PC-9 (cell line): ENCODE measurements around the gene EMP1. TPM values are rescaled to one million over a fixed set of nuclear protein-coding genes. Genes with fewer than 3 reads are reported as not detected.

Experiments used
- BruUV-seq: library from RNA; stranded (reverse); fragments of 400-500 nt; replicated peaks from 2 replicates; lab custom pipeline; 2021; lab: Mats Ljungman, UMichigan
- CTCF ChIA-PET: fragments of 300-600 bp; sonication (Branson Sonifier 250); formaldehyde crosslinking; loops from one replicate; lab custom pipeline; 2022; ENCODE audit warnings: antibody characterized with exemption; lab: Charles Lee
- POLR2A ChIA-PET: fragments of 300-600 bp; sonication (Branson Sonifier 250); formaldehyde crosslinking; loops from one replicate; lab custom pipeline; 2022; ENCODE audit warnings: antibody characterized with exemption; ENCODE audit not compliant: unreplicated experiment; lab: Charles Lee
- DNase-seq, 2 experiments: peaks; one replicate each; pipeline versions ENCODE4 v3.0.0 to v3.0.0-alpha.2; 2015 to 2022; ENCODE audit warnings: mixed read lengths in 1 of 2
- H2AFZ ChIP-seq: fragments of 200-600 bp; sonication (generic); 2 replicates; pipeline ENCODE4 v1.8.1; 2017; ENCODE audit warnings: antibody characterized with exemption
- H3F3A ChIP-seq: fragments of 200-600 bp; sonication (generic); 2 replicates; pipeline ENCODE4 v1.8.1; 2017; ENCODE audit warnings: antibody characterized with exemption, mild to moderate bottlenecking, low read depth; ENCODE audit not compliant: insufficient read depth
- H3K27ac ChIP-seq: fragments of 200-600 bp; sonication (generic); 2 replicates; pipeline ENCODE4 v1.6.1; 2016; ENCODE audit warnings: mixed run types
- H3K27me3 ChIP-seq: fragments of 200-600 bp; sonication (generic); 2 replicates; pipeline ENCODE4 v1.6.1; 2016; ENCODE audit warnings: low read depth, mixed run types; ENCODE audit not compliant: insufficient read depth
- H3K36me3 ChIP-seq: fragments of 200-600 bp; sonication (generic); 2 replicates; pipeline ENCODE4 v1.6.1; 2016; ENCODE audit warnings: low read depth, mixed run types
- H3K4me1 ChIP-seq: fragments of 200-600 bp; sonication (generic); replicated peaks from 2 replicates; pipeline ENCODE4 v1.6.1; 2016; ENCODE audit warnings: mixed run types; ENCODE audit not compliant: insufficient read depth
- H3K4me2 ChIP-seq: fragments of 200-600 bp; sonication (generic); 2 replicates; pipeline ENCODE4 v1.6.1; 2017; ENCODE audit warnings: mixed run types
- H3K4me3 ChIP-seq: fragments of 200-600 bp; sonication (generic); 2 replicates; pipeline ENCODE4 v1.6.1; 2016; ENCODE audit warnings: mixed run types
- H3K79me2 ChIP-seq: fragments of 200-600 bp; sonication (generic); 2 replicates; pipeline ENCODE4 v1.6.1; 2017; ENCODE audit warnings: low read depth, mixed run types
- H3K9me2 ChIP-seq: fragments of 200-600 bp; sonication (generic); 2 replicates; pipeline ENCODE4 v1.8.1; 2017; ENCODE audit warnings: mild to moderate bottlenecking; ENCODE audit not compliant: insufficient read depth
- H3K9me3 ChIP-seq: fragments of 200-600 bp; sonication (generic); 2 replicates; pipeline ENCODE4 v1.8.1; 2016; ENCODE audit warnings: low read depth; ENCODE audit not compliant: insufficient read depth
- H4K20me1 ChIP-seq: fragments of 200-600 bp; sonication (generic); 2 replicates; pipeline ENCODE4 v1.8.1; 2017; ENCODE audit not compliant: insufficient read depth
- CTCF ChIP-seq: fragments of 200-600 bp; sonication (generic); conservative IDR thresholded peaks from 2 replicates; pipeline ENCODE4 v1.6.1; 2017; ENCODE audit warnings: mixed run types, antibody characterized with exemption, mild to moderate bottlenecking, moderate library complexity
- EZH2 ChIP-seq: fragments of 200-600 bp; sonication (generic); IDR thresholded peaks from 2 replicates; pipeline ENCODE4 v1.8.0; 2017; ENCODE audit warnings: antibody characterized with exemption, low read depth
- intact Hi-C: fragments of 100-400 bp; cut with micrococcal nuclease; formaldehyde crosslinking; loops from one replicate; pipeline ENCODE4 v1.10.0; 2022; ENCODE audit not compliant: unreplicated experiment
- total RNA-seq: library from RNA; stranded (reverse); gene quantifications from 2 replicates; pipeline ENCODE4 v1.2.3, GENCODE V29; 2021

EMP1 gene
- total RNA-seq, 1 experiment from 2014 or later, result 909 TPM

DNA sequence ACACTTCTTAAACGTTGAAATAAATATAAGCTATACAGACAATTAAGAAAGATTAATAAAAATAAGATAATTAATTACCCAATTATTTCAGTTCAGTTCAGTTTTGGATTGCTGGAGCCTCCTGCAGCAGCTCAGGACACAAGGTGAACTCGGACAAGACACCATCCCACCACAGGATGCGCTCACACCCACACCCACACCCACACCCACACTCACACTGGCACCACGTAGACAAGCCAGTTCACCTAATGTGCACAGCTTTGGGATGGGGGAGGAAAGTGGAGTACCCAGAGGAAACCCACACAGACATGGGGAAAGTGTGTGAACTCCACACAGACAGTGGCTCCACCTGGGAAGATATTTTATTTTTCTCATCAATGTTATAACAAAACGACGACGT lies 32.1 kb downstream of the EMP1 start:
- ChIA-PET POLR2A (interaction anchor here (0.6 kb wide), 1 partner anchor 49 kb away, joined by 18 read pairs; no protein-coding TSS in a partner anchor), CTCF (interaction anchor here (0.6 kb wide), 1 partner anchor 1255 kb away, joined by 3 read pairs; no protein-coding TSS in a partner anchor)
- no peaks in the 10 kb centered on the region for H3K9me2 ChIP-seq
- no peak overlapping the region for H2AFZ ChIP-seq
- peaks cover 18% of the 10 kb centered on the region for H3K4me1 ChIP-seq
- TF ChIP-seq CTCF, result no peak
- no peak for TF ChIP-seq EZH2
- H3K36me3 ChIP-seq, result no peaks in the 10 kb centered on the region
- no peak overlapping the region for H3K4me3 ChIP-seq
- no peak overlapping the region for H3K4me2 ChIP-seq
- intact Hi-C loops, result no loop called here
- no peaks in the 10 kb centered on the region for H4K20me1 ChIP-seq
- DNase-seq, result no peak
- H3K79me2 ChIP-seq, result no peaks in the 10 kb centered on the region
- H3K27ac ChIP-seq, result no peak overlapping the region
- BruUV-seq, result no TSS peak
- peaks cover 16% of the 10 kb centered on the region for H3F3A ChIP-seq
- H3K27me3 ChIP-seq, result no peaks in the 10 kb centered on the region
- peaks cover 11% of the 10 kb centered on the region; the same call in 1 of the 2 replicates for H3K9me3 ChIP-seq

DNA sequence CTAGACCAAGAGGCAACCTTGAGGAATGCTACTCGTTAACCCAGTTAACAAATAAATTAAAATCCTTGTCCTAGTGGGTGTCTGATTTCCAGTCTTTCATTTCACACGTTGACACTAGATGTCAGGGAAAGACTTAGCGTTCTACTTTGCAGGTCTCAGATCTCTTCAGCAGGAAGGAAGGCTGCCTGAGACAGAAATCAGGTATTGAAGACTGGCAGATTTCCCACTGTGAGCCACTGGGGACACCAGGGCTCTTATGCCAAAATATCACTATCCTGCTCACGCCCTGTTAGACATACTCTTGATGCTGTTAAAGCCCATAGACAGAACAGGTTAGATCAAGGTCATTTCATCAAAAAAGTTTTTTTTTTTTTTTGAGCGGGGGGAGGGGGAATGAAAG lies 33.0 kb downstream of the EMP1 start:
- no peak overlapping the region for H2AFZ ChIP-seq
- H4K20me1 ChIP-seq, result no peaks in the 10 kb centered on the region
- H3K27me3 ChIP-seq, result no peaks in the 10 kb centered on the region
- H3K36me3 ChIP-seq, result no peaks in the 10 kb centered on the region
- no peak overlapping the region for H3K4me2 ChIP-seq
- DNase-seq, result no peak
- ChIA-PET POLR2A (no interaction called here), CTCF (no interaction called here)
- no peaks in the 10 kb centered on the region for H3K79me2 ChIP-seq
- intact Hi-C loops, result no loop called here
- H3F3A ChIP-seq, result peaks cover 7% of the 10 kb centered on the region; the same call in 1 of the 2 replicates
- no TSS peak for BruUV-seq
- no peak overlapping the region for H3K4me3 ChIP-seq
- H3K9me3 ChIP-seq, result peaks cover 11% of the 10 kb centered on the region; the same call in 1 of the 2 replicates
- no peak overlapping the region for H3K27ac ChIP-seq
- H3K9me2 ChIP-seq, result no peaks in the 10 kb centered on the region
- peaks cover 17% of the 10 kb centered on the region for H3K4me1 ChIP-seq
- TF ChIP-seq CTCF (no peak), EZH2 (no peak)

DNA sequence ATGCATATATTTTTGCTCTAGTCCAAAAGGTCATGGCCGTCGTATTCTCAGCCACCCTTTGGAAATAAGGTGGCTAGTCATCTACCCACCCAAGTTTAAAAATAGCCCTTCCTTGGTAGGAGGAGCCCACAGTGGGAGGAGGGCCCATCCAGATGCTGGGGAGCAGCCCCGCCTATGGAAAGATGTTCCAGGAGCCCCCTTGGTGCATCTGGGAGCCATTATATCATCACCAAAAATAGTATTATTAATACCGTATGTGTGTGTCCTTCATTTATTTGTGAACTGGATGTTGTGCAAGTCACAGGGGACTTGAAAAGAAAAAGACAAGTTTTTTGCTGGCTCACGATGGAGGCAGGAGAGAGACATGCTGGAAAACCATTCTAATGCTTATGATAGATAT lies 34.0 kb downstream of the EMP1 start:
- Histone ChIP-seq H4K20me1 (no peaks in the 10 kb centered on the region), H3K4me1 (peaks cover 8% of the 10 kb centered on the region; the same call in 1 of the 2 replicates), H3K36me3 (no peaks in the 10 kb centered on the region), H3K4me3 (no peak overlapping the region), H3K27ac (no peak overlapping the region), H3K9me2 (no peaks in the 10 kb centered on the region), H3F3A (no peaks in the 10 kb centered on the region), H3K27me3 (no peaks in the 10 kb centered on the region), H3K79me2 (no peaks in the 10 kb centered on the region), H3K9me3 (peaks cover 11% of the 10 kb centered on the region; the same call in 1 of the 2 replicates), H3K4me2 (no peak overlapping the region), H2AFZ (no peak overlapping the region)
- BruUV-seq, result no TSS peak
- CTCF ChIA-PET, result no interaction called here
- TF ChIP-seq EZH2 (no peak), CTCF (no peak)
- DNase-seq, result no peak
- POLR2A ChIA-PET, result no interaction called here
- intact Hi-C loops, result no loop called here
